GM06990 (cell line): ENCODE measurements around the gene TMEM190.

Source experiments
- DNase-seq: peaks from one replicate; pipeline ENCODE4 v3.0.0-alpha.2; 2011; ENCODE audit not compliant: insufficient read length; ENCODE audit errors: extremely low read depth
- H3K27me3 ChIP-seq: replicated peaks from 2 replicates; pipeline ENCODE4 v1.6.0; 2011; ENCODE audit warnings: low read length; ENCODE audit not compliant: control insufficient read depth, insufficient read depth
- H3K36me3 ChIP-seq: 2 replicates; pipeline ENCODE4 v1.5.1; 2011; ENCODE audit warnings: low read length; ENCODE audit not compliant: control insufficient read depth, insufficient read depth
- H3K4me3 ChIP-seq: replicated peaks from 2 replicates; pipeline ENCODE4 v1.5.1; 2011; ENCODE audit warnings: low read depth, mild to moderate bottlenecking, control low read depth, low read length
- TF ChIP-seq, protein P1 (sequence below): IDR thresholded peaks from 2 replicates; pipeline ENCODE4 v1.5.1; 2011; ENCODE audit warnings: low read length, control low read depth, mild to moderate bottlenecking, inconsistent platforms; ENCODE audit not compliant: insufficient read depth, poor library complexity, severe bottlenecking

TMEM190 gene

DNA sequence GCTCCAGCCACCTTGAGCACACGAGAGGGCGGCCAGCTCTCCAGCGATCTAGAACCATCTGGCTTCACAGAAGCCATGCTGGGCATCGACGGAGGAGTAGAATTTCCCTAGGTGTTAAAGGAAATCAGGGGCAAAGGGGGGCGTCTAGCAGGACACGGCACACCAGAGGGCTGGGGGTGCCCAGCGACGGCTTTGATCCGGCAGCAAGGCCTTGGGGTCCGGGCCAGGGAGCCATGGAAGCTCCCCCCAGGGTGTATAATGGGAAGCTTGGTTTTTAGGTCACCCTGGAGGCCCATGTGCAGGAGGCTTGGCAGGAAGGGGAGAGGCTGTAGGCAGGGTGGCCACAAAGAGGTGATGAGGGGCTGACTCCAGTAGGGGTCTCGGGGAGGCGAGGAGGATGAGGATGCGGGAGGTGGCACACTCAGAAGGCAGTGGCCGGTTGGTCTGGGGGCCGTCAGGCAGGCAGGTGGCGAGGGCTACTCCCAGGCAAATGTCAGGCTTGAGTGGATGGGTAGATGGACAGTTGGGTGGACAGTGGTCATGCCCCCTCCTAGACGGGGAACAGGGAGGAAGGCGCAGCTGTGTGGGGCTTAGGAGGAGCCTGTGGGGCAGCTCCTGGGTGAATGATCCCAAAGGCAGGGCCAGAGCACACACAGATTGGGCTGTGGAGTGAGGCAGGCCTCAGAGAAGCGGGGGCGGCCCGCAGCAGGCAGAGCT, 31.4 kb upstream of the TMEM190 start:
- DNase-seq: no peak
- TF ChIP-seq, protein P1, sequence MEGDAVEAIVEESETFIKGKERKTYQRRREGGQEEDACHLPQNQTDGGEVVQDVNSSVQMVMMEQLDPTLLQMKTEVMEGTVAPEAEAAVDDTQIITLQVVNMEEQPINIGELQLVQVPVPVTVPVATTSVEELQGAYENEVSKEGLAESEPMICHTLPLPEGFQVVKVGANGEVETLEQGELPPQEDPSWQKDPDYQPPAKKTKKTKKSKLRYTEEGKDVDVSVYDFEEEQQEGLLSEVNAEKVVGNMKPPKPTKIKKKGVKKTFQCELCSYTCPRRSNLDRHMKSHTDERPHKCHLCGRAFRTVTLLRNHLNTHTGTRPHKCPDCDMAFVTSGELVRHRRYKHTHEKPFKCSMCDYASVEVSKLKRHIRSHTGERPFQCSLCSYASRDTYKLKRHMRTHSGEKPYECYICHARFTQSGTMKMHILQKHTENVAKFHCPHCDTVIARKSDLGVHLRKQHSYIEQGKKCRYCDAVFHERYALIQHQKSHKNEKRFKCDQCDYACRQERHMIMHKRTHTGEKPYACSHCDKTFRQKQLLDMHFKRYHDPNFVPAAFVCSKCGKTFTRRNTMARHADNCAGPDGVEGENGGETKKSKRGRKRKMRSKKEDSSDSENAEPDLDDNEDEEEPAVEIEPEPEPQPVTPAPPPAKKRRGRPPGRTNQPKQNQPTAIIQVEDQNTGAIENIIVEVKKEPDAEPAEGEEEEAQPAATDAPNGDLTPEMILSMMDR: no peak
- no peaks in the 10 kb centered on the region for H3K27me3 ChIP-seq
- H3K36me3 ChIP-seq: peaks cover 2% of the 10 kb centered on the region
- no peak overlapping the region for H3K4me3 ChIP-seq

DNA sequence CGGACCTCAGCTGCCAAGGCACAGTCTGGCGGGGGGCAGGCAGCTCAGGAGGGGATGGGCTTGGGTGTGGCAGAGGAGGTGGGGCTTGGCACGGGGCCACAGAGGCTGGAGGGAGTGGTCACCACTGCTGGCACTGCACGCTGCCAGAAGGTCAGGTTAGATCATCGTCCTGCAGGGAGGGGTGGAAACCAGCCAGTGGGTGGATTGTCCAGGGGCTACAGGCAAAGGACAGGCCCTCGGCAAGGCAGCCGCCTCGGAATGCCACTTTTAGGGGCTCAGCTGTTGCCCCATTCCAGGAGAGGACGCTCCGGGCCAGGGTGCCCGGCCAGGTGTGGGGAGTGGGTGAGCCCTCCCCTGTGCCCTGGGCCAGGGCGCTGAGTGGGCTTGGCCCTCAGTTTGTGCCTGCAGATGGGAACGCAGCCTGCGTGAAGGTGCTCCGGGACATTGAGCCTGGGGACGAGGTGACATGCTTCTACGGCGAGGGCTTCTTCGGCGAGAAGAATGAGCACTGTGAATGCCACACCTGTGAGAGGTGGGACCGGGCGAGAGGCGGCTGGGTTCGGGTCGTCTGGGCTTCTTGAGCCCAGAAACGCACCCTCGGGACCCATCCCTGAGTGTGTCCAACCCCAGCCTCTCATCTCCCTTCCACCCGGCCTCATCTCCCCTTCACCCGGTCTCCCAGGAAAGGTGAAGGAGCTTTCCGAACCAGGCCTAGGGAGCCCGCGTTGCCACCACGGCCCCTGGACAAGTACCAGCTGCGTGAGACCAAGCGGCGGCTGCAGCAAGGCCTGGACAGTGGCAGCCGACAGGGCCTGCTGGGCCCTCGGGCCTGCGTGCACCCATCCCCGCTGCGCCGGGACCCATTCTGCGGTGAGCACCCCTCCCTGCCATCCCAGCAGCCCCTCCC, 30.6 kb upstream of the TMEM190 start:
- DNase-seq: no peak
- H3K36me3 ChIP-seq: peaks cover 2% of the 10 kb centered on the region

DNA sequence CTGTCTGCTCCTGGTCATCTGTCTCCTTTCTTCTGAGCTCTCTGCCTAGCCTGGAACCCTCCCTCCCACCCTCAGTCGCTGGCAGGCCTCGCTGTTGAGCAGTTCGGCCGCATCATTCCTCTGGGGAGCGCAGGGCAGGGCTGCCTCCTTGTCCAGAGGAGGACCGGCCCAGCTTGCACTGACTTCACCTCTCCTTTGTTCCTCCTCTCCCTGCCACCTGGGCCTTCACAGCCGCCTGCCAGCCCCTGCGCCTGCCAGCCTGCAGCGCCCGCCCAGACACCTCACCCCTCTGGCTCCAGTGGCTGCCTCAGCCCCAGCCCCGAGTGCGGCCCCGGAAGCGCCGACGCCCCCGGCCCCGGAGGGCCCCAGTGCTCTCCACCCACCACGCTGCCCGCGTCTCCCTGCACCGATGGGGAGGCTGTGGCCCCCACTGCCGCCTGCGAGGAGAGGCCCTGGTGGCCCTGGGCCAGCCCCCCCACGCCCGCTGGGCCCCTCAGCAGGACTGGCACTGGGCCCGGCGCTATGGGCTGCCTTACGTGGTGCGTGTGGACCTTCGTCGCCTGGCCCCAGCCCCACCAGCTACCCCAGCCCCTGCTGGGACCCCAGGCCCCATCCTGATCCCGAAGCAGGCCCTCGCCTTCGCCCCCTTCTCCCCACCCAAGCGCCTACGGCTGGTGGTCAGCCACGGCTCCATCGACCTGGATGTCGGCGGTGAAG, 29.7 kb upstream of the TMEM190 start:
- DNase-seq: no peak
- H3K4me3 ChIP-seq: no peak overlapping the region
- peaks cover 2% of the 10 kb centered on the region for H3K36me3 ChIP-seq
- H3K27me3 ChIP-seq: no peaks in the 10 kb centered on the region
- TF ChIP-seq, protein P1: no peak

More for the DNA sequence above, 30.6 kb upstream of the TMEM190 start:
- Histone ChIP-seq H3K27me3 (no peaks in the 10 kb centered on the region), H3K4me3 (no peak overlapping the region)
- TF ChIP-seq, protein P1: no peak

DNA sequence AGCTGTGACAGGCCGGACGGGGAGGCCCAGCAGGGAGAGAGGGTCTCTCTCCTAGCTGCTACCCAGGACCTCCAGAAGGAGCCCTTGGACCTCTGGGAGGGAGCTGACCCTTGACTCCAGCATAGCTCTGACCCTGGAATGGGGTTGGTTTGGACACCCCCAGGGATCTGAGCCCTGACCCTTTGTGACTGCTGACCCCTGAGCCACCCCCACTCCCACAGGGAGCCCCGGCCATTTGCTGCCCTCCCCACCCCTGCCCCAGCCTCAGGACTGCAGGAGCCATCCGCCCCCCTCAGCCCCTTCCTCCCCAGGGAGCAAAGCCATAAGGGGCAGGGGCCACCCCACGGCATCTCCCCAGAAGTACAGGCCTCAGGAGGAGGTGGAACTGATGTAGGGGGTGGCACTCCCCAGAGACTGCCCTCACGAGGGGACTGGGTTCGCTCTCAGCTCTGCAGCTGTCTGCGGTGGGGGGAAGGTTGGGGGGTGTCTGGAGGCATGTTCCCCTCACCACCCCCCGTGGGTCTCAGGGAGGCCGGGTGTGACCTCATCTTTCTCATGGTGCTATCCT, 29.1 kb upstream of the TMEM190 start:
- no peaks in the 10 kb centered on the region; the same call in 1 of the 2 replicates for H3K27me3 ChIP-seq
- H3K36me3 ChIP-seq: peaks cover 2% of the 10 kb centered on the region
- no peak for DNase-seq
- TF ChIP-seq, protein P1: no peak
- H3K4me3 ChIP-seq: no peak overlapping the region

DNA sequence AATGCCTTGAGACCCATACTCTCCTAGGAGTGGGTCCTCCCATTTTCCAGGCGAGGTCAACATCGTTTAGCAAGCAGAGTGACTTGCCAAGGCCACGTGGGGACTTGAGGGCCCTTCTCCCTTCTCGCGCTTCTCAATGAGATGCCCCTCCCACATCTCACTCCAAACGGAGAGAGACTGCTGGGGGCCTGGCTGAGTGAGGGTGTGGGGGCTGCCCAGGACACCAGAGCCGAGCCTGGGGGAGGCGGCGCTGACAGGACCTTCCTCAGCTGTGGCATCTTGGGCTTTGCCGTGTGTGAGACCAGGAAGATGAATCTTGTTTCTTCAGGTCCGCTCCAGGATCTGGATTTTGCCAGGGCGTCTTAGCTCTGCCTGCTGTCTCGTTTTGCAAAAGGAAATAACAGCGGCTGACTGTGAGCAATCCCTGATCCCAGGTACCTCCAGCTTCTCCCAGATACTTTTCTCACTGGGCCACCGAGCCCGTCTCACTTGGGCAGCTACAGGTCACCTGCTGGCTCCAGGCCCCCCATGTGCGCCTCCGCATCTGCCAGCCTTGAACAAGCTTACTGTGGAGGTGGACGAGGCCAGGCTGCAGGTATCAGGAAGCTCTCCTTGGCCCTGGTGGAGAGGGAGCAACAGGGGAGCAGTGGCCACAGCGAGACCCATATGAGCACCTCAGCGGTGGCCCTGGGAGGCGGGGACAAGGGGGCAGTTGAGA, 28.1 kb upstream of the TMEM190 start:
- no peak for DNase-seq
- H3K27me3 ChIP-seq: peaks cover 2% of the 10 kb centered on the region
- H3K36me3 ChIP-seq: peaks cover 2% of the 10 kb centered on the region
- H3K4me3 ChIP-seq: no peak overlapping the region
- TF ChIP-seq, protein P1: no peak
